WERI-Rb-1 (cell line): Measurements from ENCODE around the gene CFAP97.
"Not testable (repeated sequence)": the region's sequence is repeated elsewhere in the genome, so short reads cannot be mapped to it uniquely, and the experiment has no call there.

Experiments used
- DNase-seq: peaks from one replicate; pipeline ENCODE4 v3.0.0-alpha.2; 2020
- H3K27ac ChIP-seq: fragments of 250-450 bp; sonication (Bioruptor Pico); 2 replicates; pipeline ENCODE4 v1.5.1; 2020; ENCODE audit warnings: mild to moderate bottlenecking, moderate library complexity
- H3K27me3 ChIP-seq: fragments of 250-450 bp; sonication (Bioruptor Pico); 2 replicates; pipeline ENCODE4 v1.5.1; 2021; ENCODE audit warnings: mild to moderate bottlenecking, low read depth, moderate library complexity; ENCODE audit not compliant: insufficient read depth, severe bottlenecking
- H3K36me3 ChIP-seq: fragments of 250-450 bp; sonication (Bioruptor Pico); 2 replicates; pipeline ENCODE4 v1.5.1; 2020; ENCODE audit warnings: mild to moderate bottlenecking, moderate library complexity
- H3K4me3 ChIP-seq: 2 replicates; pipeline ENCODE4 v1.5.1; 2011; ENCODE audit warnings: low read depth, mild to moderate bottlenecking, control low read depth, low read length
- H3K9me3 ChIP-seq: fragments of 250-450 bp; sonication (Bioruptor Pico); 2 replicates; pipeline ENCODE4 v1.5.1; 2021; ENCODE audit warnings: mild to moderate bottlenecking, moderate library complexity; ENCODE audit not compliant: severe bottlenecking
- TF ChIP-seq, protein P1 (sequence below): IDR thresholded peaks from 2 replicates; pipeline ENCODE4 v1.5.1; 2011; ENCODE audit warnings: low read depth, mild to moderate bottlenecking, control low read depth, inconsistent platforms, low read length

Gene CFAP97

DNA sequence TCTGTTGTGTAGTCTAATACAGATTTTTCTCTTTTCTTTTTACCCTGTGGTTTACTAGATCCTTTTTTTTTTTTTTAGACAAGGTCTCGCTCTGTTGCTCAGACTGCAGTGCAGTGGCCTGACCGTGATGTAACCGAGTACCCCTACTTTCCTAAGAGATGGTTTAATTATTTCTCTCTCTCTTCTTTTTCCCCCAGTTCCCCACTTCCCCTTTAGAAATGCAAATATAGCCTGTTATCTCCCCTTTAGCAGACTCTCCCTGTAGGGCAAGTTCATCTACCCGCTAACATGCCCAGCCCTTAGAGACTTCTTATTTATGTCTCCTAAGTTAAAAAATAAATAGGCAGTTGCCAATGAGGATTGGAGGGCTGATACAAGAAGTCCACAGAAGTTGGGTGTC is 10.1 kb upstream of the CFAP97 start:
- no peak overlapping the region for H3K4me3 ChIP-seq
- H3K9me3 ChIP-seq, result no peaks in the 10 kb centered on the region
- TF ChIP-seq, protein P1, sequence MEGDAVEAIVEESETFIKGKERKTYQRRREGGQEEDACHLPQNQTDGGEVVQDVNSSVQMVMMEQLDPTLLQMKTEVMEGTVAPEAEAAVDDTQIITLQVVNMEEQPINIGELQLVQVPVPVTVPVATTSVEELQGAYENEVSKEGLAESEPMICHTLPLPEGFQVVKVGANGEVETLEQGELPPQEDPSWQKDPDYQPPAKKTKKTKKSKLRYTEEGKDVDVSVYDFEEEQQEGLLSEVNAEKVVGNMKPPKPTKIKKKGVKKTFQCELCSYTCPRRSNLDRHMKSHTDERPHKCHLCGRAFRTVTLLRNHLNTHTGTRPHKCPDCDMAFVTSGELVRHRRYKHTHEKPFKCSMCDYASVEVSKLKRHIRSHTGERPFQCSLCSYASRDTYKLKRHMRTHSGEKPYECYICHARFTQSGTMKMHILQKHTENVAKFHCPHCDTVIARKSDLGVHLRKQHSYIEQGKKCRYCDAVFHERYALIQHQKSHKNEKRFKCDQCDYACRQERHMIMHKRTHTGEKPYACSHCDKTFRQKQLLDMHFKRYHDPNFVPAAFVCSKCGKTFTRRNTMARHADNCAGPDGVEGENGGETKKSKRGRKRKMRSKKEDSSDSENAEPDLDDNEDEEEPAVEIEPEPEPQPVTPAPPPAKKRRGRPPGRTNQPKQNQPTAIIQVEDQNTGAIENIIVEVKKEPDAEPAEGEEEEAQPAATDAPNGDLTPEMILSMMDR, result no peak
- H3K27me3 ChIP-seq, result no peaks in the 10 kb centered on the region
- DNase-seq, result no peak
- H3K36me3 ChIP-seq, result no peaks in the 10 kb centered on the region
- H3K27ac ChIP-seq, result no peak overlapping the region

DNA sequence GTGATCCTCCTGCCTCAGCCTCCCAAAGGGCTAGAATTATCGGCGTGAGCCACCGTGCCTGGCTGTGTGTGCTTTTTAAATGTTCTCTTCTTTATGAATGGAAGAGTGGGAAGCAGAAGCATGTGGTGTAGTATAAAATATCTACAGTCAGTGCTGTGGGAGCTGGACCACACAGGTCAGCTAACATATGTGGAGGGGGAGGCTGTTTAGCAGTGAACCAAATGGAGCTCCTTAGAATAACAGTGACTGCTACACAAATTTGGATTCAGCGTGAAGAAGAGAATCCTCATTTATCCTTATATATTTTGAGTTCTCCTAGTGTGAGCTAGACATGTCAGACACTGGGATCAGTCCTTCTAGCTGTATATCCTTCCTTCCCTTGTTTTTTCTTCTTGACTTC is 8.8 kb upstream of the CFAP97 start:
- Histone ChIP-seq H3K27ac (no peak overlapping the region), H3K36me3 (no peaks in the 10 kb centered on the region), H3K4me3 (no peak overlapping the region), H3K27me3 (no peaks in the 10 kb centered on the region), H3K9me3 (no peaks in the 10 kb centered on the region)
- TF ChIP-seq, protein P1, result no peak
- DNase-seq, result no peak

DNA sequence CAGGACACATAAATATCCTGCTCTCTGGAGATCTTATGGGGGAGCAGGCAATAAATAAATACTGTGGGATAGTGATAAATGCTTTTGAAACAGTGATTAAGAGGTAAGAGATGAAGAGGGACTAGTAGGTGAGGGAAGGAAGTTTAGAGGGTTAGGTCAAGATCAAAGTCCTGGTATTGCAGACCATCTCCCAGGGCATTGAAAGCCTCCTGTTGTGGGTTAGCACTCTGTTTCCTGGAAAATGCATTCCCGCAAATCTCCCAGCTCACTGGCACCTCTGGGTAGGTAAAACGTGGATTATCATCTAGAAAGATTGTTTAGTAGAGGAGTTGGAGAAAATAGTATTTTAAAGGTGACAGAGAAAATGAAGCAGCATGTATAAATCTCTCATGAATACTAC is 7.8 kb upstream of the CFAP97 start:
- TF ChIP-seq, protein P1, result no peak
- Histone ChIP-seq H3K9me3 (no peaks in the 10 kb centered on the region), H3K27me3 (no peaks in the 10 kb centered on the region), H3K4me3 (no peak overlapping the region), H3K36me3 (no peaks in the 10 kb centered on the region), H3K27ac (no peak overlapping the region)
- no peak for DNase-seq

DNA sequence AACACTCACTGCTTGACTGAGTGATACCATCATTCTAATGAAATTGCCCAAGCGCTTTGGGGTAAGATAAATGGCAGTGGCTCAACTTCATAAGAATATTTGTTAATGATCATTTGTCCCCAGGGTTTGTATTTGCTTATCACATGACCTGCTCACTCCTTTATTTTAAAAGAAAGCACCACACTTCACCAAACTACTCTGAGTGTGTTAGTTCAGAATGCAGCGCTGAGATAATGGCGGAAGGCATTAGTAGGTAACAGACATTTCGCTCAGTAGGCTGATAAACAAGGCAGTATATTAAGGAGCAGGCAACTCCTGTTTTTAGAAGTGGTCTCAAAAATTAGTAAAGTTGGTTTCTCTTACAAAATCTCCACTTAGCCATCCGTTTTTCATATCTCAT is 7.2 kb upstream of the CFAP97 start:
- DNase-seq, result no peak
- no peaks in the 10 kb centered on the region for H3K9me3 ChIP-seq
- H3K4me3 ChIP-seq, result peak overlapping the region; percentile 67
- H3K36me3 ChIP-seq, result no peaks in the 10 kb centered on the region
- no peaks in the 10 kb centered on the region for H3K27me3 ChIP-seq
- H3K27ac ChIP-seq, result no peak overlapping the region
- TF ChIP-seq, protein P1, result no peak

DNA sequence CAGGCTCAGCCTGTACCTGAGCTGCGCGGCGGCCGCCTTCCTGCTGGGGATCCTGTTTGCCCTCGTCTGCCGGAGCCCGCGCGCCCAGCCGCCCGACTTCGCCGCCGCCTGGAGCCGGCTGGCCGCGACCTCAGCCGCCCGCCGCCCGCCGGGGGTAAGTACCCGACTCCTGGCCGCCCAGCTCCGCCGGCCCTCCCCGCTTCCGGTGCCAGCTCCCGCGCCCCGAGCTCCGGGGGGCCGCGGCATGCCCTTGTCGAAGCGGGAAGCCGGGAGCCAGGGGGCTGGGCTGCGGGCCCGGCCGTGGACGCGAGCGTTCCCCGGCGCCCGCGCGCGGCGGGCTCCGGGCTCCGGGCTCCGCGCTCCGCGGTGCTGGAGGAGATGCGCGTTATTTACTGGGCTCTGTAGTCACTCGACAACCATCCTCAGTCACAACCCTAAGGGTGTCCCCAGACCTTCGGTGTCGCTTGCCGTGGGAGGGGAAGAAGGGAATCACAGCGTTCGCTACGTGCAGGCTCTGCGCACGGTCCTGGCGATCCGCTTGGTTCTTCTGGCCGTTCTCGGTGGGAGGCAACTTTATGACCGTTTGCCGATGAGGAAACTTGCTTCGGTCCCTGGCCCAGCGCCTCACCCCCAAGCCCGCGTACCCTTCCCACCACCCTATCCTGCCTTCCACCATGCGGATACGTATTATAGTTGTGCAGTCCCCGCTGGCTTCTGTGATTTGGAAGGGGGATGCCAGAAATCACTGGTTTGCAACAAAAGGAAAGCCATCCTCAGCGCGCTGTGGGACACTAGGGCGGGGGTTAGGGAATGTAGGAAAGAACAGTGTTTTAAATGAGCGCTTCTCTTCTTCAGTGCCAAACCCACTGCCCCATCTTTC is 6.5 kb upstream of the CFAP97 start:
- no peaks in the 10 kb centered on the region for H3K27me3 ChIP-seq
- DNase-seq, result peak; percentile 46
- no peak overlapping the region for H3K27ac ChIP-seq
- no peaks in the 10 kb centered on the region for H3K9me3 ChIP-seq
- no peaks in the 10 kb centered on the region for H3K36me3 ChIP-seq
- H3K4me3 ChIP-seq, result peak overlapping the region; percentile 67
- TF ChIP-seq, protein P1, result no peak

DNA sequence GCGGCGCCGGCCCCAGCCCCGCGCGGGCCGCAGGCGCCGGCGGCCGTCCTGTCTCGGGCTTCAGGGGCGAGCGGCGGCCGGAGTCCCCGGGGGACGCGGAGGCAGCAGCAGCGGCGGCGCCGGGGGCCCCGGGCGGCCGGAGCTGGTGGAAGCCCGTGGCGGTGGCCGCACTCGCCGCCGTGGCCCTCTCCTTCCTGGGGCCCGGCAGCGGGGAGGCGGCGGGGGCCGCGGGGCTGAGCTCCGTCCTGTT is 6.0 kb upstream of the CFAP97 start:
- H3K27ac ChIP-seq, H3K36me3 ChIP-seq, H3K9me3 ChIP-seq, H3K27me3 ChIP-seq, DNase-seq: not testable (repeated sequence)
- H3K4me3 ChIP-seq, result peak overlapping the region; percentile 67
